ENCODE data around the gene WDR91.
"Not testable (repeated sequence)": the region's sequence is repeated elsewhere in the genome, so short reads cannot be mapped to it uniquely, and the experiment has no call there.

Gene WDR91

GRCh38 chr7:135233570-135233969, 22.2 kb upstream of the WDR91 start, which contains the start of gene STRA8:
STRA8 (plus strand) TSS chr7:135233838; CDS start chr7:135240525, 6,687 bp downstream.
- no peak for DNase-seq (ENCODE audit: low read depth in 2 of 2)

DNA sequence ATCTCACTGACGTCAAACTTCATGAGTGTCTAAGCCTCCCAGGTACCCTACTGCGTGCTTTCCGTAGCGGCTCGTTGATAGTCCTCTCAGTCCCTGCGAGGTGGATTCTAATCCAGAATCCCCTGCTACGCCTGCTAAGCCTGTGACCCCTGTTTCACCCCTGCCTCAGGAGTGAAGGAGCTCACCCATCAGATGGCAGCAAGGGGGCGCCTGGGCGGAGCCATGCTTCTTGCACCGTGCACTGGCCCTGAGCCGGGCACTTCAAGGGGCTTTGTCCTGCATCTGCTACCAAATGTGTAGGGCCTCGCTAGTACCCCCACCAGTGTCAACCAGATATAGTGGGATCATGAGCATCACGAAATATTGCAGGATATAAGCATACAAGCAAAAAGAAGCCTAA, 21.4 kb upstream of the WDR91 start:
- no peak for DNase-seq (ENCODE audit: low read depth in 2 of 2)

DNA sequence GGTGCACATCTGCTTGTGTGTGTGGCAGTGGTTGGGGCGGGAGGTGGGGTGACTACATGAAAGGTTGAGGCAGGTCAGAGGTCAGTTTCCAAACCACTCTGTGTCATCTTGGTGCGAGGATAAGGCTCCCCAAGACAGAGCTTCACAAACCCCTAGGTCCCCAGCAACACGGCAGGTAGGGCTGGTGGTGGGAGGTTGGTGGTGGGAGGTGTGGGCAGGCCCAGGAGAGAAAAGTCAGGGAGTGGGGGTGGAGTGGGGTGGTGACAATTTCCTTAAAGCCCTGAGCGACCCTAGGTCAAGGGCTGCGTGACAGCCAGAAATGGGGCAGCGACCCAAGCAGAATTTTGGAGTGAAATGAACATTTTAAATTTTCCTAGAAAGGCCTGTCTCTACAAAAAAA, 20.8 kb upstream of the WDR91 start:
- DNase-seq (ENCODE audit: low read depth in 2 of 2): no peak

- DNase-seq (ENCODE audit: low read depth in 2 of 2): no peak
Measured at GRCh38 chr7:135231686-135232085, 20.4 kb upstream of the WDR91 start.

DNA sequence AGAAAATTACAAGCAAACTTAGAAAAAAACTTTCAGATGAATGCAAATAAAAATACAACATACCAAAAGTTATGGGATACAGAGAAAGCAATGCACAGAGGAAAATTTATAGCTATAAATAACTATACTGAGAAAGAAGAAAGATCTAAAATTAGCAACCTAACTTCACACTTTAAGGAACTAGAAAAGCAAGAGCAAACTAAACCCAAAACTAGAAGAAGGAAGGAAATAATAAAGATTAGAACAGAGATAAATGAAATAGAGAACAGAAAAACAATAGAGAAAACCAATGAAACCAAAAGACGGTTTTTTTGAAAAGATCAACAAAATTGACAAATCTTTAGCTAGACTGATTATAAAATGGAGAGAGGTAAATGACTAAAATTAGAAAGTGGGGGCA, 12.7 kb upstream of the WDR91 start:
- DNase-seq (ENCODE audit: low read depth in 2 of 2): no peak

- no peak for DNase-seq (ENCODE audit: low read depth in 2 of 2)
Measured at GRCh38 chr7:135217645-135218509, 6.6 kb upstream of the WDR91 start.

DNA sequence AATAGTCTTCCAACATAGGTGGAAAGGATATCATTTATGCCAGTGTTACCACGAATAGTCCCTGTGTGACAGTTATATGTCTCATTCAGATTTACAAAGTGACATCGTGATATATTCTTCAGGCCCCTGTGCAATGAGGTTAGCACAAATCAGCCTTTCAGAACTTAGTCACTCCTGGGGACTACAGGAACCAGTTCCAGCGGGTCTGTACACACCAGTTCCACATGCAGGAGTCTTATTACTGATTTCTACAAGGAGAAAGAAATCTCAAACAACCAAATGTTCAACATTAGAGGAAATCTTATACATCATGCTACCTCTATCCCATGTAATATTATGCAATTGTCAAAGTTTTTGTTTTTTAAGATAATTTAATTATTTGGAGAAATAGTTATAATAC, 4.4 kb upstream of the WDR91 start:
- no peak for DNase-seq (ENCODE audit: low read depth in 2 of 2)

- DNase-seq (ENCODE audit: low read depth in 2 of 2): no peak
Measured at GRCh38 chr7:135215180-135215579, 3.9 kb upstream of the WDR91 start.

GRCh38 chr7:135213831-135214230, 2.5 kb upstream of the WDR91 start:
- DNase-seq (ENCODE audit: low read depth in 2 of 2): no peak

DNA sequence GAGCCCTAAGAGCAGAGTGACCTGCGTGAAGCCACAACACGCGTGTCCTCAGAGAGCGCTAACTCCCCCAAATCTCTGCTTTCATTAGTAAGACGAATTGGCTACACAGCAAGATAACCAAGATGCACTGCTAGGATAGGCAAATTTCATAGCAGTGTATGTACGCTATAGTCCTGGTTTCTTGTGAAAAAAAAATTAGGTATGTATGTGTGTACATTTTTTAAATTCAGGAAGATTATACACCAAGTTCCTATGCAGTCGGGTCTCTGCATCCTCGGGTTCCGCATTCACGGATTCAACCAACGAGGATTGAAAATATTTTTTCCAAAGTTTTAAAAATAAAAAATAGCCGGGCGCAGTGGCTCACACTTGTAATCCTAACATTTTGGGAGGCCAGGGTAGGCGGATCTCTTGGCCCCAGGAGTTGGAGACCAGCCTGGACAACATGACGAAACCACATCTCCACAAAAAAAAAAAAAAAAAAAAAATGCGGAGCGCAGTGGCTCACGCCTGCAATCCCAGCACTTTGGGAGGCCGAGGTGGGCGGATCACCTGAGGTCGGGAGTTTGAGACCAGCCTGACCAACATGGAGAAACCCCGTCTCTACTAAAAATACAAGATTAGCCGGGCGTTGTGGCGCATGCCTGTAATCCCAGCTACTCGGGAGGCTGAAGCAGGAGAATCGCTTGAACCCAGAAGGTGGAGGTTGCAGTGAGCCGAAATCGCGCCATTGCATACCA, 790 bp upstream of the WDR91 start:
- DNase-seq (ENCODE audit: low read depth in 2 of 2): not testable (repeated sequence)

GRCh38 chr7:135210888-135211178, 493 bp downstream of the WDR91 start:
- DNase-seq (ENCODE audit: low read depth in 2 of 2): no peak

- DNase-seq (ENCODE audit: low read depth in 2 of 2): no peak
Measured at GRCh38 chr7:135209225-135209834, 2.0 kb downstream of the WDR91 start.

GRCh38 chr7:135208102-135208793, 3.1 kb downstream of the WDR91 start:
- no peak for DNase-seq (ENCODE audit: low read depth in 2 of 2)

GRCh38 chr7:135207406-135208101, 3.8 kb downstream of the WDR91 start:
- no peak for DNase-seq (ENCODE audit: low read depth in 2 of 2)

DNA sequence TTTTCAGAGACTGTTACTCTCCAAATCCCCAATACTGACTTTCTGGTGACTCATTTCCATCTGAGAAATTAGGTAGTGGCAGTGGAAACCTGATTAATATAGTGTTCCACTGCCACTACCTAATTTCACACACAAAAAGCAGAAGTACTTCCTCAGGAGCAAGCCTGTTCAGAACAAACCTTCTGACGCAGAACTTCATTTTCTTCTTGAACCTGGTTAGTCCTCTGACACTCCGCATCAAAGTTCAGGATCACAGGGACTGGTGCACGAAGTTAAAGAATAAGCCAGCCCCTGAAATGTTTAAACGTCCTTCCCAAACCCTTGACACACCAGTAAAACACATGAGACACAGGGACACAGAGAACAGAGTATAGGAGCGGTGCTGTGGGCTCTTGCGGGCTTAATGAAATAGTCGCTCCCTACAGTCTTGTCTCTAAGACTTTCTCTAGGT, 4.4 kb downstream of the WDR91 start:
- DNase-seq (ENCODE audit: low read depth in 2 of 2): no peak

DNA sequence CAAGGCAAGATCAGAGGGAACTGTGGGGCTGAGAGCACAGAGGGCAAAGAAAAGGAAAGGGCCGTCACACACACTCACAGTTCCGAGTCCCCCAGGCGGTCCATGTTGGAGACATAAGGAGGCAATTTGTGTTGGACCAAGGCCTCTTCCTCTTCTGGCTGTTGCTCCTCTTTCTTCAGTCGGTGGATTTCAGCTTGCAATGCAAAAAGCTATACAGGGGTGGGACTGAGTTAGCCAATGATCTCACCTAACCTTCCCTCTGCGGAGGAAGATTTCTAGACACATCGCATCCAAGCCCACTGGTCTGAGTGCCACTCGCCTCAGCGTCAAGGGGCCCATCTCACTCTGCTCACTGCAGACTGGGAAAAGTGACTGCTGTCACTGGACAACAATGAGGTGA, 5.5 kb downstream of the WDR91 start:
- no peak for DNase-seq (ENCODE audit: low read depth in 2 of 2)

GRCh38 chr7:135204876-135205275, 6.5 kb downstream of the WDR91 start:
- DNase-seq (ENCODE audit: low read depth in 2 of 2): no peak

DNA sequence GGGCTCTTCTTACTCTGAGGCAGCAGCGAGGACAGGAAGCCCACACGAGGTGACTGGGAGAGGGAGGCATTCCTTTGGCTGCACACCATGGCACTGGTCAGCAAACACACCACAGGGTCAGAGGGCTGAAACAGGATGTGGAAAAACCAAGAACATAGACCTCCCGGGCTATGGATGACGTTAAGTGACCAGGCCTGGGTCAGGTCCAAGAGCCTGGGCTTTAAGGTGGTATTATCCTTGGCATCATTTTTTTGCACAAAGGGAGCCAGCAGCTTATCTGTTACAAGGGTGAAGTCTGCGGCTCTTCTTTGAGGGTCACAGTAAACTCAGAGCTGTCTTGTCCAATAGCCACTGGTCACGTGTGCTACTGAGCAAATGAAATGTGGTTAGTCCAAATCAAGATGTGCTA, 7.0 kb downstream of the WDR91 start:
- no peak for DNase-seq (ENCODE audit: low read depth in 2 of 2)

DNA sequence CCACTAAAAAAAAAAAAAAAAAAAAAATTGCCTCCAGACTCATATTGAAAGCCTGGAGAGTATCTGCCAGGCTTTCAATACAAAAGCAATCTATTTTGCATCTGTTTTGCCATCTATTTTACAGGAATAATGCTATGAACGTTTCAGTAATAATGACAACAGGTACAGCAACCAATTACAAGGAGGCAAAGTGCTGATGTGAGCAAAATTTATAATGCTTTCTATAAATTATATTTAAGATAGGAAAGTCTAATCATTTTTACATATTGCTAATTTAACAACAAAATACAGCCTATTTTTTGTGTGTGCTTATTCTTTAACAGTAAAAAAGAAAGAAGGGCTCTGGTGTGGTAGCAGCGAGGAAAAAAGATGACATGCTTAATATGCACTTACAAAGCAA, 10.0 kb downstream of the WDR91 start:
- no peak for DNase-seq (ENCODE audit: low read depth in 2 of 2)

- no peak for DNase-seq (ENCODE audit: low read depth in 2 of 2)
Measured at GRCh38 chr7:135200821-135201331, 10.4 kb downstream of the WDR91 start.

GRCh38 chr7:135199439-135199838, 11.9 kb downstream of the WDR91 start:
- DNase-seq (ENCODE audit: low read depth in 2 of 2): no peak
